Loucy (cell line): ENCODE data around the gene PBX4.

Experiments
- H2AFZ ChIP-seq: fragments of 200-600 bp; sonication (generic); 2 replicates; pipeline ENCODE4 v1.6.0; 2016; ENCODE audit warnings: antibody characterized with exemption, mild to moderate bottlenecking, low read length, moderate library complexity
- H3F3A ChIP-seq: fragments of 200-600 bp; 2 replicates; pipeline ENCODE4 v1.6.0; 2016; ENCODE audit warnings: antibody characterized with exemption, low read depth, mild to moderate bottlenecking
- H3K27me3 ChIP-seq: fragments of 200-600 bp; sonication (generic); 2 replicates; pipeline ENCODE4 v1.6.1; 2014; ENCODE audit warnings: low read length, mild to moderate bottlenecking; ENCODE audit not compliant: insufficient read depth, poor library complexity, severe bottlenecking
- H3K36me3 ChIP-seq: fragments of 200-600 bp; sonication (generic); 2 replicates; pipeline ENCODE4 v1.6.1; 2016; ENCODE audit warnings: low read length; ENCODE audit not compliant: insufficient read depth
- H3K4me1 ChIP-seq: fragments of 200-600 bp; sonication (generic); 2 replicates; pipeline ENCODE4 v1.5.1; 2014; ENCODE audit warnings: low read length, mild to moderate bottlenecking; ENCODE audit not compliant: insufficient read depth, poor library complexity, severe bottlenecking
- H3K4me2 ChIP-seq: fragments of 200-600 bp; sonication (generic); 2 replicates; pipeline ENCODE4 v1.6.0; 2014; ENCODE audit warnings: antibody characterized with exemption, low read length, low read depth, mild to moderate bottlenecking; ENCODE audit not compliant: poor library complexity, severe bottlenecking
- H3K4me3 ChIP-seq: fragments of 200-600 bp; sonication (generic); 2 replicates; pipeline ENCODE4 v1.5.1; 2014; ENCODE audit warnings: low read length, mild to moderate bottlenecking, mixed read lengths; ENCODE audit not compliant: poor library complexity, severe bottlenecking
- H3K79me2 ChIP-seq: fragments of 200-600 bp; sonication (generic); 2 replicates; pipeline ENCODE4 v1.6.1; 2014; ENCODE audit warnings: low read length; ENCODE audit not compliant: insufficient read depth
- H3K9ac ChIP-seq: fragments of 200-600 bp; sonication (generic); 2 replicates; pipeline ENCODE4 v1.6.0; 2014; ENCODE audit warnings: mild to moderate bottlenecking, low read depth, low read length, moderate library complexity; ENCODE audit not compliant: poor library complexity, severe bottlenecking
- H3K9me2 ChIP-seq: fragments of 200-600 bp; sonication (generic); replicated peaks from 2 replicates; pipeline ENCODE4 v1.6.1; 2016; ENCODE audit warnings: low read depth, low read length, mixed read lengths
- H3K9me3 ChIP-seq: fragments of 200-600 bp; sonication (generic); 2 replicates; pipeline ENCODE4 v1.6.1; 2014; ENCODE audit warnings: mild to moderate bottlenecking, antibody characterized with exemption, low read length, low read depth; ENCODE audit not compliant: insufficient read depth
- H4K20me1 ChIP-seq: fragments of 200-600 bp; sonication (generic); 2 replicates; pipeline ENCODE4 v1.6.0; 2014; ENCODE audit warnings: antibody characterized with exemption, low read length, mild to moderate bottlenecking; ENCODE audit not compliant: insufficient read depth, poor library complexity, severe bottlenecking
- CTCF ChIP-seq: fragments of 200-600 bp; sonication (generic); conservative IDR thresholded peaks from 2 replicates; pipeline ENCODE4 v1.5.1; 2014; ENCODE audit warnings: mild to moderate bottlenecking, antibody characterized with exemption, low read length
- EZH2phosphoT487 ChIP-seq: fragments of 200-600 bp; IDR thresholded peaks from 2 replicates; pipeline ENCODE4 v1.6.1; 2018; ENCODE audit warnings: antibody characterized with exemption, mild to moderate bottlenecking, moderate library complexity, borderline replicate concordance

The PBX4 gene

GRCh38 chr19:19549804-19550464 is 68.6 kb downstream of the PBX4 start:
- Histone ChIP-seq H3K27me3 (no peaks in the 10 kb centered on the region), H3K36me3 (no peaks in the 10 kb centered on the region), H2AFZ (no peak overlapping the region), H3K9ac (no peak overlapping the region), H3K9me2 (no peaks in the 10 kb centered on the region), H3F3A (no peaks in the 10 kb centered on the region), H3K4me1 (no peaks in the 10 kb centered on the region), H4K20me1 (no peaks in the 10 kb centered on the region), H3K79me2 (no peaks in the 10 kb centered on the region), H3K9me3 (no peaks in the 10 kb centered on the region), H3K4me3 (no peak overlapping the region), H3K4me2 (no peak overlapping the region)
- no peak for TF ChIP-seq EZH2phosphoT487
- TF ChIP-seq CTCF: no peak

GRCh38 chr19:19548915-19549759 is 69.3 kb downstream of the PBX4 start:
- H2AFZ ChIP-seq: no peak overlapping the region
- no peak for TF ChIP-seq EZH2phosphoT487

DNA sequence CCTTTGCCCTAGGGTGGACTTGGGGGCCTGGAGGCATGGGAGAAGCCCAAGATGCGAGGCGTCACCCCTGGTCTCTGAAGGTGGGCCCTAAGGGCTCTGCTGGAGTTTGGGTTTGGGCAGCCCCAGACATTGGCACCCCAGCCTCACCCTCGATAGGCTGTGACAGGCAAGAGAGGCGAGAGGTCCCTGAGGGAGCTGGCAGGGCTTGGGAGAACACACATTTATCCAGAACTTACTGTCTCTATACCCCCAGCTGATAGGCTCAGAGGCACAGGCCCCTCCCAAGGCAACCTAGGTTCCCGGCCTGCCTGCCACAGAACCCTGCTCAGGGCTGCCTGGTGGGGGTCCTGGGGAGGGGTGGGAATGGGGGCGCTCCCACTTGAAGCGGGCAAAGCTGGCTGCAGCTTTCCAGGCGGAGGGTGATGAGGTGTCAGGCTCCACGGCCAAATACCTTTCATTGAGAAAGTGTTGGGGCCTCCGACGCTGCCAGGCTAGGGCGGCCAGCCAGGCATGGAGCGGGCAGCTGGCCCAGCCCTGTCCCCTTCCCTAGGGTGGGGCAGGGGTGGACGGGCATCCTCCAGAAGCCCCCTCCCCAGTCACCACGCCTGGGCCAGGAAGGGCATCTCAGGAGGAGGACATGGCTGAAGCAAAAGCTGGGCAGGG is 70.7 kb downstream of the PBX4 start:
- Histone ChIP-seq H3K79me2 (no peaks in the 10 kb centered on the region), H3K4me1 (no peaks in the 10 kb centered on the region)

More at GRCh38 chr19:19548915-19549759, 69.3 kb downstream of the PBX4 start:
- Histone ChIP-seq H3K9me2 (no peaks in the 10 kb centered on the region), H3K4me2 (no peak overlapping the region), H3K9ac (no peak overlapping the region), H3F3A (no peaks in the 10 kb centered on the region), H3K4me1 (no peaks in the 10 kb centered on the region), H3K27me3 (no peaks in the 10 kb centered on the region), H3K79me2 (no peaks in the 10 kb centered on the region), H4K20me1 (no peaks in the 10 kb centered on the region), H3K4me3 (no peak overlapping the region), H3K36me3 (no peaks in the 10 kb centered on the region), H3K9me3 (no peaks in the 10 kb centered on the region)

More for the DNA sequence above, 70.7 kb downstream of the PBX4 start:
- Histone ChIP-seq H3K9me3 (no peaks in the 10 kb centered on the region), H3K4me2 (no peak overlapping the region), H3K4me3 (no peak overlapping the region), H4K20me1 (no peaks in the 10 kb centered on the region), H3F3A (no peaks in the 10 kb centered on the region), H2AFZ (no peak overlapping the region), H3K27me3 (no peaks in the 10 kb centered on the region), H3K9ac (no peak overlapping the region), H3K36me3 (no peaks in the 10 kb centered on the region), H3K9me2 (no peaks in the 10 kb centered on the region)
- no peak for TF ChIP-seq CTCF
- TF ChIP-seq EZH2phosphoT487: no peak
